HG02981 (cell line): ENCODE data around the gene YIPF2.
"Not testable (repeated sequence)": the region's sequence is repeated elsewhere in the genome, so short reads cannot be mapped to it uniquely, and the experiment has no call there.

ENCODE experiments used
- ATAC-seq: cut with Tn5 transposase; IDR thresholded peaks from one replicate; pipeline ENCODE4 v1.9.1; 2021; ENCODE audit warnings: mild to moderate bottlenecking, moderate library complexity; ENCODE audit not compliant: unreplicated experiment

YIPF2 gene

GRCh38 chr19:10928563-10929401 lies at the start of gene YIPF2, which contains the start of gene TIMM29:
Gene YIPF2 (minus strand): TSS chr19:10928639. CDS start chr19:10928410, 229 bp downstream.
Gene TIMM29 (plus strand): TSS chr19:10928811. CDS start chr19:10928823, 12 bp downstream.
- ATAC-seq = peak; percentile 81

GRCh38 chr19:10977742-10978092 lies 49.3 kb upstream of the YIPF2 start:
- ATAC-seq = no peak

GRCh38 chr19:10976131-10976892 lies 47.9 kb upstream of the YIPF2 start:
- no peak for ATAC-seq

- no peak for ATAC-seq
These were observed 47.1 kb upstream of the YIPF2 start for GRCh38 chr19:10975374-10976130.

GRCh38 chr19:10971107-10971726 lies 42.8 kb upstream of the YIPF2 start:
- ATAC-seq = no peak

GRCh38 chr19:10968527-10969135 lies 40.2 kb upstream of the YIPF2 start:
- ATAC-seq = no peak

GRCh38 chr19:10966809-10967208 lies 38.4 kb upstream of the YIPF2 start:
- ATAC-seq = no peak

- no peak for ATAC-seq
These were observed 37.0 kb upstream of the YIPF2 start for GRCh38 chr19:10965398-10965797.

GRCh38 chr19:10964903-10965302 lies 36.5 kb upstream of the YIPF2 start:
- ATAC-seq = no peak

- ATAC-seq = no peak
These were observed 35.4 kb upstream of the YIPF2 start for GRCh38 chr19:10963865-10964264.

- ATAC-seq = no peak
These were observed 34.4 kb upstream of the YIPF2 start for GRCh38 chr19:10962863-10963262.

- peak; percentile 28 for ATAC-seq
These were observed 32.8 kb upstream of the YIPF2 start for GRCh38 chr19:10961073-10961860.

- ATAC-seq = peak; percentile 68
These were observed 32.1 kb upstream of the YIPF2 start, which contains the start of gene SMARCA4 for GRCh38 chr19:10960314-10961072. Gene SMARCA4 (plus strand): TSS chr19:10961030. CDS start chr19:10984152, 23,122 bp downstream.

- not testable (repeated sequence) for ATAC-seq
These were observed 31.0 kb upstream of the YIPF2 start for GRCh38 chr19:10959277-10959968.

- ATAC-seq = no peak
These were observed 24.4 kb upstream of the YIPF2 start for GRCh38 chr19:10952809-10953208.

GRCh38 chr19:10946958-10947657 lies 18.7 kb upstream of the YIPF2 start:
- ATAC-seq = no peak

GRCh38 chr19:10945264-10945663 lies 16.8 kb upstream of the YIPF2 start:
- ATAC-seq = no peak
